ENCODE measurements around the gene TBC1D5. TPM values are rescaled to one million over a fixed set of nuclear protein-coding genes. Genes with fewer than 3 reads are reported as not detected.

The TBC1D5 gene
- total RNA-seq, 1 experiment from 2014 or later, result 26.1 TPM

GRCh38 chr3:17412950-17413530 lies 329.4 kb downstream of the TBC1D5 start:
- ChIA-PET CTCF (interaction anchor here (0.8 to 1.6 kb wide), 7 partner anchors 9 to 584 kb away, joined by 3 to 11 read pairs (median 5); no protein-coding TSS in a partner anchor), POLR2A (no interaction called here)
- DNase-seq (ENCODE audit: low spot score) (no peak), ATAC-seq (peak; percentile 93)
- H3K9me3 Mint-ChIP-seq, result no peaks in the 10 kb centered on the region; the same call in 1 of the 2 replicates
- TF ChIP-seq ZNF512 (CRISPR knock-in tag; IDR thresholded peaks at IDR 0.05; ENCODE audit: borderline replicate concordance) (no peak), CTCF (IDR thresholded peaks at IDR 0.05) (peak; percentile 72)
- H3K36me3 Mint-ChIP-seq, result no peaks in the 10 kb centered on the region
- H3K4me1 Mint-ChIP-seq, result peaks cover 6% of the 10 kb centered on the region
- no peak overlapping the region for H3K4me3 Mint-ChIP-seq
- H3K27ac Mint-ChIP-seq, result no peak overlapping the region
- H3K27me3 Mint-ChIP-seq (ENCODE audit: low read depth), result no peaks in the 10 kb centered on the region

GRCh38 chr3:17411157-17411877 lies 331.1 kb downstream of the TBC1D5 start:
- DNase-seq (ENCODE audit: low spot score) (no peak), ATAC-seq (no peak)
- H3K4me1 Mint-ChIP-seq, result peaks cover 19% of the 10 kb centered on the region
- POLR2A ChIA-PET, result no interaction called here
- no peaks in the 10 kb centered on the region for H3K36me3 Mint-ChIP-seq
- no peaks in the 10 kb centered on the region for H3K27me3 Mint-ChIP-seq (ENCODE audit: low read depth)
- H3K4me3 Mint-ChIP-seq, result no peak overlapping the region
- TF ChIP-seq SOX15 (CRISPR knock-in tag; IDR thresholded peaks at IDR 0.05), result no peak
- no peak for TF ChIP-seq TP53 (CRISPR knock-in tag; IDR thresholded peaks at IDR 0.05)
- no peak for TF ChIP-seq ZNF396 (CRISPR knock-in tag; IDR thresholded peaks at IDR 0.05; ENCODE audit: borderline replicate concordance)
- TF ChIP-seq TEAD4 (CRISPR knock-in tag; IDR thresholded peaks at IDR 0.05), result no peak
- no peak overlapping the region for H3K27ac Mint-ChIP-seq
- H3K9me3 Mint-ChIP-seq, result no peaks in the 10 kb centered on the region
- CTCF ChIA-PET, result no interaction called here

GRCh38 chr3:17407576-17407975 lies 334.9 kb downstream of the TBC1D5 start:
- ChIA-PET POLR2A (no interaction called here), CTCF (no interaction called here)
- Mint-ChIP-seq H3K27ac (no peak overlapping the region), H3K4me3 (no peak overlapping the region), H3K36me3 (no peaks in the 10 kb centered on the region), H3K4me1 (peaks cover 25% of the 10 kb centered on the region), H3K27me3 (ENCODE audit: low read depth) (no peaks in the 10 kb centered on the region), H3K9me3 (no peaks in the 10 kb centered on the region)
- DNase-seq (ENCODE audit: low spot score) (no peak), ATAC-seq (no peak)
- no peak for TF ChIP-seq ATF3 (CRISPR knock-in tag; conservative IDR thresholded peaks at IDR 0.05)
- no peak for TF ChIP-seq CTCF (IDR thresholded peaks at IDR 0.05)

GRCh38 chr3:17404548-17404947 lies 337.9 kb downstream of the TBC1D5 start:
- CTCF ChIA-PET, result no interaction called here

More at GRCh38 chr3:17404548-17404947, 337.9 kb downstream of the TBC1D5 start:
- H3K9me3 Mint-ChIP-seq, result no peaks in the 10 kb centered on the region
- no peak overlapping the region for H3K4me3 Mint-ChIP-seq
- no peak for DNase-seq (ENCODE audit: low spot score)
- H3K27ac Mint-ChIP-seq, result no peak overlapping the region
- no peaks in the 10 kb centered on the region for H3K36me3 Mint-ChIP-seq
- TF ChIP-seq NR1H2 (CRISPR knock-in tag; IDR thresholded peaks at IDR 0.05) (no peak), PREB (CRISPR knock-in tag; IDR thresholded peaks at IDR 0.05; ENCODE audit: borderline replicate concordance) (no peak)
- POLR2A ChIA-PET, result no interaction called here
- no peaks in the 10 kb centered on the region for H3K27me3 Mint-ChIP-seq (ENCODE audit: low read depth)
- peaks cover 23% of the 10 kb centered on the region for H3K4me1 Mint-ChIP-seq
- ATAC-seq, result no peak

Measured in WTC11 (cell line).